SK-N-SH (cell line): Measurements from ENCODE around the gene CELF2.

Experiments
- CHD2 ChIP-seq: fragments of 150-350 bp; IDR thresholded peaks from 2 replicates; pipeline ENCODE4 v1.6.1; 2018; ENCODE audit warnings: low read length; ENCODE audit not compliant: partially characterized antibody
- CTCF ChIP-seq: fragments of 200-600 bp; sonication (generic); IDR thresholded peaks from 2 replicates; pipeline ENCODE4 v1.6.1; 2017; ENCODE audit warnings: antibody characterized with exemption, mild to moderate bottlenecking, moderate library complexity
- MAX ChIP-seq: IDR thresholded peaks from 2 replicates; pipeline ENCODE4 v1.4.0; 2012; ENCODE audit warnings: low read depth
- SMC3 ChIP-seq: IDR thresholded peaks from 2 replicates; pipeline ENCODE4 v1.6.1; 2012; ENCODE audit warnings: low read depth, low read length, improper control_type of control experiment

- TF ChIP-seq CTCF (no peak), MAX (no peak), CHD2 (no peak), SMC3 (no peak)
Observed at GRCh38 chr10:11253385-11254002, 235.8 kb downstream of the CELF2 start.
